Stomach (tissue), 9 donors: Measurements from ENCODE around the gene CFAP161. TPM values are rescaled to one million over a fixed set of nuclear protein-coding genes. Genes with fewer than 3 reads are reported as not detected.

ENCODE experiments used
- DNase-seq, 2 donors: peaks; one replicate each; pipeline versions ENCODE4 v3.0.0 to v3.0.0-alpha.2; 2013 to 2019
- H3K27ac ChIP-seq, 5 donors: fragments of 200-600 bp in 4 of 5; sonication (generic) in 4 of 5; one replicate each; pipeline ENCODE4 v1.5.1; 2013 to 2019; ENCODE audit warnings: mild to moderate bottlenecking in 1 of 5, moderate library complexity in 1 of 5
- H3K27me3 ChIP-seq, 3 donors: fragments of 200-600 bp; sonication (generic); one replicate each; pipeline ENCODE4 v1.5.1; 2017 to 2019; ENCODE audit warnings: mixed run types in 1 of 3
- H3K36me3 ChIP-seq, 4 donors: fragments of 200-600 bp; sonication (generic); 1 replicate in 3 of 4; 2 replicates in 1 of 4; pipeline ENCODE4 v1.5.1; 2016 to 2019
- H3K4me1 ChIP-seq, 4 donors: fragments of 200-600 bp; sonication (generic); one replicate each; pipeline ENCODE4 v1.5.1; 2016 to 2019
- H3K4me3 ChIP-seq, 4 donors: fragments of 200-600 bp; sonication (generic) in 3 of 4; one replicate each; pipeline ENCODE4 v1.5.1; 2016 to 2019; ENCODE audit warnings: mild to moderate bottlenecking in 1 of 4
- H3K9me3 ChIP-seq, 4 donors: fragments of 200-600 bp; sonication (generic); one replicate each; pipeline ENCODE4 v1.5.1; 2016 to 2019
- EP300 ChIP-seq: sonication (generic); formaldehyde crosslinking; IDR thresholded peaks from one replicate; pipeline ENCODE4 v1.6.1; 2017; ENCODE audit warnings: antibody characterized with exemption
- POLR2A ChIP-seq, 4 donors: fragments of 450-650 bp; IDR thresholded peaks; one replicate each; pipeline ENCODE4 v1.6.1; 2016; ENCODE audit warnings: antibody characterized with exemption in 4 of 4, control low read depth in 2 of 4, mild to moderate bottlenecking in 1 of 4, moderate library complexity in 1 of 4
- POLR2AphosphoS5 ChIP-seq, 3 donors: sonication (generic); formaldehyde crosslinking; IDR thresholded peaks; one replicate each; pipeline ENCODE4 v1.6.1; 2016; ENCODE audit warnings: antibody characterized with exemption in 3 of 3
- WGBS, 5 donors: extraction: QIAGEN DNeasy Blood & Tissue Kit in 3 of 5; methylation state at CpG; one replicate each; pipeline versions ENCODE4 v1.1.5 to v1.1.7; 2013 to 2018; 5-methylcytosine and 5-hydroxymethylcytosine counted together
- intact Hi-C: fragments of 100-400 bp; cut with DNase I; formaldehyde crosslinking; loops from one replicate; pipeline ENCODE4 v1.15.1; 2023; ENCODE audit warnings: low total_unique reads
- polyA plus RNA-seq, 3 donors: library from polyadenylated mRNA; stranded (reverse); fragments of 200-250 nt; gene quantifications; one replicate each; pipeline ENCODE4 v1.2.3, GENCODE V29; 2013
- total RNA-seq, 5 donors: library from RNA; depleted of rRNA; stranded (reverse); fragments of >200 nt; gene quantifications; one replicate each; pipeline versions ENCODE4 v1.1.0 to v1.2.3, GENCODE V29; 2014 to 2016
- TF ChIP-seq, protein P1 (sequence below), 7 experiments: fragments of 450-650 bp in 4 of 7; fragments of 200-600 bp in 3 of 7; sonication (generic) in 3 of 7; IDR thresholded peaks; one replicate each; pipeline ENCODE4 v1.5.1; 2016 to 2019; ENCODE audit warnings: antibody characterized with exemption in 7 of 7, control low read depth in 2 of 7, mild to moderate bottlenecking in 1 of 7
- donor health status: healthy with polysubstance abuse.
- donor health status: Bipolar disorder and iron deficiency.
- donor health status: healthy.

Gene CFAP161
- total and polyA plus RNA-seq, 8 donors = 0.19 to 2.6 TPM; not detected in 6

GRCh38 chr15:81163961-81164800 lies 30.1 kb downstream of the CFAP161 start:
- H3K4me3 ChIP-seq = no peak overlapping the region
- peaks cover 17 to 44% (median 29%) of the 10 kb centered on the region in 4 donors for H3K4me1 ChIP-seq
- TF ChIP-seq, protein P1, sequence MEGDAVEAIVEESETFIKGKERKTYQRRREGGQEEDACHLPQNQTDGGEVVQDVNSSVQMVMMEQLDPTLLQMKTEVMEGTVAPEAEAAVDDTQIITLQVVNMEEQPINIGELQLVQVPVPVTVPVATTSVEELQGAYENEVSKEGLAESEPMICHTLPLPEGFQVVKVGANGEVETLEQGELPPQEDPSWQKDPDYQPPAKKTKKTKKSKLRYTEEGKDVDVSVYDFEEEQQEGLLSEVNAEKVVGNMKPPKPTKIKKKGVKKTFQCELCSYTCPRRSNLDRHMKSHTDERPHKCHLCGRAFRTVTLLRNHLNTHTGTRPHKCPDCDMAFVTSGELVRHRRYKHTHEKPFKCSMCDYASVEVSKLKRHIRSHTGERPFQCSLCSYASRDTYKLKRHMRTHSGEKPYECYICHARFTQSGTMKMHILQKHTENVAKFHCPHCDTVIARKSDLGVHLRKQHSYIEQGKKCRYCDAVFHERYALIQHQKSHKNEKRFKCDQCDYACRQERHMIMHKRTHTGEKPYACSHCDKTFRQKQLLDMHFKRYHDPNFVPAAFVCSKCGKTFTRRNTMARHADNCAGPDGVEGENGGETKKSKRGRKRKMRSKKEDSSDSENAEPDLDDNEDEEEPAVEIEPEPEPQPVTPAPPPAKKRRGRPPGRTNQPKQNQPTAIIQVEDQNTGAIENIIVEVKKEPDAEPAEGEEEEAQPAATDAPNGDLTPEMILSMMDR (IDR thresholded peaks at IDR 0.05) = no peak
- TF ChIP-seq EP300 (no peak), POLR2A (IDR thresholded peaks at IDR 0.05) (no peak), POLR2AphosphoS5 (IDR thresholded peaks at IDR 0.05) (no peak)
- H3K27ac ChIP-seq = peak overlapping the region in 1 of 5 donors; percentile 35
- no peaks in the 10 kb centered on the region for H3K27me3 ChIP-seq
- no peaks in the 10 kb centered on the region for H3K36me3 ChIP-seq
- 53 to 73% (median 63%) methylated on average over 3 of the region's 3 CpGs for WGBS, 5 donors
- no peak for DNase-seq
- intact Hi-C loops = no loop called here
- H3K9me3 ChIP-seq = no peaks in the 10 kb centered on the region

DNA sequence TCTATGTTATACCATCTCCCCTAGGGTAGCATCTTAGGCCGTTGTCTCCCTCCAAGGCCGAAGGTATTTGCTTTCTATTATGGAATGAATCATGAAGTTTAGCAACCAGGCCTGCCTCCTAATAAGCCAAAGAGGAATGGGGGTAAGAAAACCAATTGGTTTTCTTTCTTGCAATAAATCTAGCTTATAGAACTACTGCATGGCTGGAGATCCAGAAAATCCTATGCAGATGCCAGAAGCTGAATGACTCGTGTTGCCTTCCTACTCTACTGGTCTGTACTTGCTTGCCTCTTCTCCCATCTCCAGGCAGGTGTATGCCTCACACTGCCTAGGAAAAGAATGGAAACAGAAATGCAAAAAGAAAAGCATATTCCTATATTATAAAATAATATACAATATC lies 31.5 kb downstream of the CFAP161 start:
- intact Hi-C loops = no loop called here
- TF ChIP-seq EP300 (no peak), POLR2A (IDR thresholded peaks at IDR 0.05) (no peak), POLR2AphosphoS5 (IDR thresholded peaks at IDR 0.05) (no peak)
- TF ChIP-seq, protein P1 (IDR thresholded peaks at IDR 0.05) = no peak
- Histone ChIP-seq H3K36me3 (no peaks in the 10 kb centered on the region), H3K4me1 (peaks cover 15 to 39% (median 24%) of the 10 kb centered on the region in 4 donors), H3K27me3 (no peaks in the 10 kb centered on the region), H3K27ac (no peak overlapping the region), H3K9me3 (no peaks in the 10 kb centered on the region), H3K4me3 (no peak overlapping the region)
- WGBS, 5 donors = 68 to 88% (median 82%) methylated on average over 3 of the region's 3 CpGs
- no peak for DNase-seq

DNA sequence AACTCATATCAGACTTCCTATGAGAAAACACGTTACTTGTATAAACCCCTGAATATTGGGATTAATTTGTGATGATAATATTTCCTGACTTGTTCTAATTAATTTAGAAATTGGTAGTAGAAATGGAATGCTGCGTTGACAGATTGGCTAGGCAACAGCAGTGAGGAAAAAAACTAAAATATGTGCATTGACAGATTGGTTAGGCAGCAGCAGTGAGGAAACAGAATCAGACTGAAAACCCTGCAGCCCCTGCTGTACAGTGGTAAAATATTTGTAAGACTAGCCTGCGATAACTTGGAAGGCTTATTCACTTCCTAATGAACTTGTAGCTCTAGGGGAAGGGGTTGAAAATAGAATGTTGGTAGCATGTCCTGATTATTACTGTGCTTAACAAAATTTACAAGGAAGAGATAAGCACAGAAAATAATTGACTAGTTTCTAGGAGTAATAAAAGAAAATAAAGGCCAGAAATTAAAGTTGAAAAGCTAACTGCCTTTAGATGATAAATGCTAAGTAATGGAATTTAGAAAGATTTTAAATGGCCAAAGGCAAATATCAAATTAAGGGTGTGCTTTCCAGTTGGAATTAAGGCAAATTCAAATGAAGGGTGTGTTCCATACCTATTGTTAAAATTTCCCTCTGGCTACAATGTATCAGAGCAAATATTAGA lies 32.7 kb downstream of the CFAP161 start:
- intact Hi-C loops = no loop called here

DNA sequence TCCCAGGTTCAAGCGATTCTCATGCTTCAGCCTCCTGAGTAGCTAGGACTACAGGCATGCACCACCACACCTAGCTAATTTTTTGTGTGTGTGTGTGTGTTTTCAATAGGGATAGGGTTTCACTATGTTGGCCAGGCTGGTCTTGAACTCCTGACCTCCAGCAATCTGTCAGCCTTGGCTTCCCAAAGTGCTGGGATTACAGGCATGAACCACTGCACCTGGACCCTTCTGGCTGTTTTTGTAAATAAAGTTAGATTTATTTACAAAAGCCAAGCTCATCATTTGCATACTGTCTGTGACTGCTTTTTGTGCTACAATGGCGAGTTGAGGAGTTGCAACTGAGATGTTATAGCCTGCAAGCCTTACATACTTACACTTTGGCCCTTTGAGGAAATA lies 34.1 kb downstream of the CFAP161 start:
- intact Hi-C loops = no loop called here
- H3K4me1 ChIP-seq = peaks cover 8 to 24% (median 19%) of the 10 kb centered on the region in 4 donors
- TF ChIP-seq POLR2AphosphoS5 (IDR thresholded peaks at IDR 0.05) (no peak), EP300 (no peak)
- peaks cover 0 to 3% (median 0%) of the 10 kb centered on the region in 3 donors for H3K27me3 ChIP-seq
- no peaks in the 10 kb centered on the region for H3K36me3 ChIP-seq
- no peaks in the 10 kb centered on the region for H3K9me3 ChIP-seq
- H3K4me3 ChIP-seq = no peak overlapping the region
- no peak for DNase-seq
- 73 to 90% (median 89%) methylated on average over 2 of the region's 2 CpGs for WGBS, 5 donors
- H3K27ac ChIP-seq = peak overlapping the region in 1 of 5 donors; percentile 67

More for the DNA sequence above, 32.7 kb downstream of the CFAP161 start:
- TF ChIP-seq POLR2AphosphoS5 (IDR thresholded peaks at IDR 0.05) (no peak), EP300 (no peak), POLR2A (IDR thresholded peaks at IDR 0.05) (no peak)
- TF ChIP-seq, protein P1 (IDR thresholded peaks at IDR 0.05) = no peak
- Histone ChIP-seq H3K9me3 (no peaks in the 10 kb centered on the region), H3K4me1 (peaks cover 8 to 27% (median 19%) of the 10 kb centered on the region in 4 donors), H3K36me3 (no peaks in the 10 kb centered on the region), H3K27ac (peak overlapping the region in 4 of 5 donors; percentile 37 to 73 (median 53)), H3K27me3 (peaks cover 0 to 3% (median 0%) of the 10 kb centered on the region in 3 donors), H3K4me3 (no peak overlapping the region)
- 29 to 53% (median 39%) methylated on average over 3 of the region's 3 CpGs for whole genome bisulfite sequencing, 5 donors
- DNase-seq = no peak
